Limb (tissue), 2 donors: Measurements from ENCODE around the gene OR51B4.
"Not testable (repeated sequence)": the region's sequence is repeated elsewhere in the genome, so short reads cannot be mapped to it uniquely, and the experiment has no call there.

ENCODE experiments used
- DNase-seq, 2 donors: peaks; one replicate each; pipeline ENCODE4 v3.0.0-alpha.2; 2016; ENCODE audit errors: extremely low spot score in 2 of 2

OR51B4 gene

DNA sequence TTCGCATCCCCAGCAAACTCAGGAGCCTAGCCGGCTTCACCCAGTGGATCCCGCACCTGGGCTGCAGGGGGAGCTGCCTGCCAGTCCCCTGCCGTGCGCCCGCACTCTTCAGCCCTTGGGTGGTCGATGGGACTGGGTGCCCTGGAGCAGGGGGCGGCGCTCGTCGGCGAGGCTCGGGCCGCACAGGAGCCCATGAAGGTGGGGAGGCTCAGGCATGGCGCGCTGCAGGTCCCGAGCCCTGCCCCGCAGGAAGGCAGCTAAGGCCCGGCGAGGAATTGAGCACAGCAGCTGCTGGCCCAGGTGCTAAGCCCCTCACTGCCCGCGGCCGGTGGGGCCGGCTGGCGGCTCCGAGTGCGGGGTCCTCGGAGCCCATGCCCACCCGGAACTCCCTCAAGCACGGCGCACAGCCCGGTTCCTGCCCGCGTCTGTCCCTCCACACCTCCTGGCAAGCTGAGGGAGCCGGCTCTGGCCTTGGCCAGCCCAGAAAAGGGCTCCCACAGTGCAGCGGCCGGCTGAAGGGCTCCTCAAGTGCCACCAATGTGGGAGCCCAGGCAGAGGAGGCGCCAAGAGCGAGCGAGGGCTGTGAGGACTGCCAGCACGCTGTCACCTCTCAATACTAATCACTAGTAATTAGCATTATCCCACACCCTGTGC is 7.3 kb downstream of the OR51B4 start:
- not testable (repeated sequence) for DNase-seq

DNA sequence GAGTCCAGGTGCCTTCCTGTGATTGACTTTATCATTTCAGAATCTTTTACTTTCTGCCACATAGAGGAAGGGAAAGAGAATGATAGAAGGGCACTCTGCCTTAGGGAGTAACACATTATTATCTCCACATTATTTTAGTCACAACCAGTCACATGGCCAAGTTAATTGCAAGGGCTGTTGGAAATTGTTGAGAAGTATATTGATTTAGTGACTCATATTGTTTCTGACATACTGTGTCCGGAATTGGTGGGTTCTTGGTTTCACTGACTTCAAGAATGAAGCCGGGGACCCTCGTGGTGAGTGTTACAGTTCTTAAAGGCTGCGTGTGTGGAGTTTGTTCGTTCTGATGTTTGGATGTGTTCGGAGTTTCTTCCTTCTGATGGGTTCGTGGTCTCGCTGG is 8.7 kb downstream of the OR51B4 start:
- no peak for DNase-seq

DNA sequence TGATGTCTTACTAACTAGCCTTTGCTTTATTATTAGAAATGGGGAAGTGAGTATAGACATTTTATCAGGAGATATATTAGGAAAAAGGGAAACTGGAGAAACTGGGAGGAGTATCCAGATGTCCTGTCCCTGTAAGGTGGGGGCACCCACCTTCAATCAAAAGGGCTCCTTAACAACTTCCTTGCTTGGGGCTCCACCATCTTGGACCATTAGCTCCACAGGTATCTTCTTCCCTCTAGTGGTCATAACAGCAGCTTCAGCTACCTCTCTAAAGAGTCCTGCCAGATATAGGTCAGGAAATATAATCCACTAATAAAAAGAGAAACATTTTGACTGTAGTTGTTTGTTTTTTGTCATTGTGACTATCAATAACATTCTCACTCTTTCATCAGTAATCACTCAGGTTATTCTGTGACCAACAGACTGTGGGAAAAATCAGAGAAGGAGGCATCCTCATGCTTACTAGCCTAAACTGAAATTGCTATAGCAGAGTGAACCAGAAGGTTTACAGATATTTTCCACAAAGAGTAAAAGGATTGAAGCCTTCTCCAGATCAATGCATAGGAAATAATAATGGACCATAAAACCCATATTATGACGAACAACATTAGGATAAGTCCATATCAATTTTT is 10.4 kb downstream of the OR51B4 start:
- no peak for DNase-seq

DNA sequence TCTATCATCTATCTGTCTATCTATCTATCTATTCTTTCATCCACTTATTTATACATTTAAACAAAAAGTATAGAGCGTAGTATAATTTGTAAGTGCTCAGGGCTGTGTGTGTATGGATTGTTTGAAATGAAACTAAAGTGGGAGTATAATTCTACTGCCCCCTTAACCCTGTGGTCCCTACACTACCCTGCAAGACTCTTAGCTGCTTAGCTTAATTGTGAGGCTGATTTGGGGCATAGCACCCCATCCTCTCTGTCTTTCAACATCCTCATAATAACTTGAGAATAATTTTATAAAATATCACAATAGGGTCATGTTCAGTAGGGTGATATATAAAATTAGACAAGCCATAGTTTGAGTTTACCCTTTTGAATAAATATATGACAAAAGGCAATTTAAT is 11.6 kb downstream of the OR51B4 start:
- no peak for DNase-seq

DNA sequence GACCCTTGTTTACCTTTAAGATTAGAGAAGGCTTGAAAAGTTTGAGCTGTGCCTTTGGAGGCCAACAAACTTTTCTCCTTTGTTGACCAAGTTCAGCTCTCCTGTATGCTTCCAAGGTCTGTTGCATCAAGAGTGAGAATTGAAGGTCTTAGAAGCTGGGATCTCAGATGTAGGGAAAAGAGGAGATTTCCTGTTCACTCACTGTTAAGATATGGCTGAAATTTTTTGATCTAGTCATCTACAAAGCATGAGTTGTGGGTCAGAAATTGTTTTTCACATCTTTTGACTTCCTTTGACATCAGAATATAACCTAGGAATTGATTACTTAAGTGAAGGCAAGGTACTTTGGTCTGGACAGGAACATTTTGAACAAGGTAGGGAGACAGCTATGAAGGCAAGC is 12.1 kb downstream of the OR51B4 start:
- no peak for DNase-seq

DNA sequence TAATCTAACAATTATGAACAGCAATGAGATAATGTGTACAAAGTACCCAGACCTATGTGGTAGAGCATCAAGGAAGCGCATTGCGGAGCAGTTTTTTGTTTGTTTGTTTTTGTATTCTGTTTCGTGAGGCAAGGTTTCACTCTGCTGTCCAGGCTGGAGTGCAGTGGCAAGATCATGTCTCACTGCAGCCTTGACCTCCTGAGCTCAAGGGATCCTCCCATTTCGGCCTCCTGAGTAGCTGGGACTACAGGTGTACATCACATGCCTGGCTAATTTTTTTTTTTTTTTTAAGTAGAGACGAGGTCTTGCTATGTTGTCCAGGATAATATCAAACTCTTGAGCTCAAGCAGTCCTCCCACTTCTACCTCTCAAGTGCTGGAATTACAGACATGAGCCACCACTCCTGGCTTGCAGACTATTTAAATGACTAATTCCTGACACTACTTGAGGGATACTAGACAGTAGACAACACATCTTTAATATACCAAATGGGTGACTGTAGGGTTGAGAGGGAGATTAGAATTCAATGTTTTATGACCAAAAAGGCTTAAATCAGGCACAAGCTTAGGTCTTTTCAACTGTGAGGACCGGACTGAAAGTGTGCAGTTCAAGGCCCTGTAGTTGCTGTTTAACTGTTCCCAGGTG is 12.7 kb downstream of the OR51B4 start:
- DNase-seq: no peak

DNA sequence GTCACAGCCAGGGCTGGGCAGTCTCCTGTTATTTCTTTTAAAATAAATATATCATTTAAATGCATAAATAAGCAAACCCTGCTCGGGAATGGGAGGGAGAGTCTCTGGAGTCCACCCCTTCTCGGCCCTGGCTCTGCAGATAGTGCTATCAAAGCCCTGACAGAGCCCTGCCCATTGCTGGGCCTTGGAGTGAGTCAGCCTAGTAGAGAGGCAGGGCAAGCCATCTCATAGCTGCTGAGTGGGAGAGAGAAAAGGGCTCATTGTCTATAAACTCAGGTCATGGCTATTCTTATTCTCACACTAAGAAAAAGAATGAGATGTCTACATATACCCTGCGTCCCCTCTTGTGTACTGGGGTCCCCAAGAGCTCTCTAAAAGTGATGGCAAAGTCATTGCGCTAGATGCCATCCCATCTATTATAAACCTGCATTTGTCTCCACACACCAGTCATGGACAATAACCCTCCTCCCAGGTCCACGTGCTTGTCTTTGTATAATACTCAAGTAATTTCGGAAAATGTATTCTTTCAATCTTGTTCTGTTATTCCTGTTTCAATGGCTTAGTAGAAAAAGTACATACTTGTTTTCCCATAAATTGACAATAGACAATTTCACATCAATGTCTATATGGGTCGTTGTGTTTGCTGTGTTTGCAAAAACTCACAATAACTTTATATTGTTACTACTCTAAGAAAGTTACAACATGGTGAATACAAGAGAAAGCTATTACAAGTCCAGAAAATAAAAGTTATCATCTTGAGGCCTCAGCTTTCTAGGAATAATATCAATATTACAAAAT is 13.4 kb downstream of the OR51B4 start:
- no peak for DNase-seq

DNA sequence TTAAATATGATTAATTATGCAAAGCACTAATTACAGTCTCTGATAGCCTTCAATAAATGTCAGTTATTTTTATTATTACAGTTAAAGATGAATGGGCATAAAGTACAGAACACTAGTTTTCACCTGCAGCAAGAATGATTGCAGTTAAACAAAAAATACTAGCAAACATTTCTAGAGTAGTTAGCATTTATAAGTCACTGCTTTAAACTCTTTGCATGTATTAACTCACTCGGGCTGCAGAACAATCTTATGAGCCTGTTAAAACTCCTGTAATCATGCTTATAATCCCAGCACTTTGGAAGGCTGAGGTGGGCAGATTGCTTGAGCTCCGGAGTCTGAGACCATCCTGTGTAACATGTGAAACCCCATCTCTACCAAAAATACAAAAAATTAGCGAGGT is 14.8 kb downstream of the OR51B4 start:
- no peak for DNase-seq

DNA sequence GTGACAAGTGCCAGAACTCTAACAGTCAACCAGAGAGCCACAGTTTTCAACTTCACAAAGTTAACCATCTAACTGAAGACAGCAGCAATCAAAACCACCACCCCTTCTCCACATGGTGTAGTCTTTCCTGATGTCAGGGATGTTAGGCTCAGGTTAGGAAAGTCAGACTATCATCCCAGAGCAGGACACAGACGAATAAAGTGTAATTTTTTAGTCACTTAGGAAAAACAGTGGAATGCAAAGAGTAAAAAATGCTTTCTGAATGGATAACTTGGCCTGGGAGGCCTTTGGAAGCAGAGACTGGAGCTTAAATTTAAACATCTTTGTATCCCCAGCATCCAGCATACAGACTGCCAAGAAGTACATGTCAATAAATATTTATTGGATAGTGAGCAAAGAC is 15.4 kb downstream of the OR51B4 start:
- DNase-seq: no peak

DNA sequence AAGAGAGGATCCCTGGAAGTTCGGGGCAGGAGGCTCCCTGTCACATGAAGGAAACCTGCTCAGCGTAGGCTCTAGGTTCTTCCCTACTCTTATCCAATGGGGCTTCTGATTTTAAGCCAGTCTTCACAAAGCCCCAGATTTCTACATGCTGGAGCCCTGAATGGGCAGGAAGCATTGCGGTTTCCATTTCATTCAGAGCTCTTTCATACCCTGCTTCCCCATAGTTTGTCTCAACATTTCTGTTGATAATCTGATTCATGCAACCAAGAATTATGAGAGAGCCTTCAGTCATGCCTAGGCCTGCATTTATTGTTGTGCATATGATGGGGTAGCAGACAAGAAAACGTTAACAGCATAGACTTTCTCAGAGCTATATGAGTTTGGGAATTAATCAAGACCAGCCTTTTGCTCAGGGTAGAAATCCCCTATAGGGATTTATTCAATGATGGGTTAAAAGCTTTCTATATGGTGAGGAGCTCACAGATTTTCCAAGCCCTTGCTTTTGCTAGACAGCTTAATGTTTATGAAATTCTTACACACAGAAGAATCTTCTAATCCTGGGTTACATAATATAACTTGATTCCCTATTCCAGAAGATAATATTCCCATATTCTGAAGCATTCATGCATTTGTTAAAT is 15.9 kb downstream of the OR51B4 start:
- DNase-seq: no peak

DNA sequence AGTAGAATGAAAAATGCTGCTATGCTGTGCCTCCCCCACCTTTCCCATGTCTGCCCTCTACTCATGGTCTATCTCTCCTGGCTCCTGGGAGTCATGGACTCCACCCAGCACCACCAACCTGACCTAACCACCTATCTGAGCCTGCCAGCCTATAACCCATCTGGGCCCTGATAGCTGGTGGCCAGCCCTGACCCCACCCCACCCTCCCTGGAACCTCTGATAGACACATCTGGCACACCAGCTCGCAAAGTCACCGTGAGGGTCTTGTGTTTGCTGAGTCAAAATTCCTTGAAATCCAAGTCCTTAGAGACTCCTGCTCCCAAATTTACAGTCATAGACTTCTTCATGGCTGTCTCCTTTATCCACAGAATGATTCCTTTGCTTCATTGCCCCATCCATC is 17.1 kb downstream of the OR51B4 start:
- DNase-seq: no peak

DNA sequence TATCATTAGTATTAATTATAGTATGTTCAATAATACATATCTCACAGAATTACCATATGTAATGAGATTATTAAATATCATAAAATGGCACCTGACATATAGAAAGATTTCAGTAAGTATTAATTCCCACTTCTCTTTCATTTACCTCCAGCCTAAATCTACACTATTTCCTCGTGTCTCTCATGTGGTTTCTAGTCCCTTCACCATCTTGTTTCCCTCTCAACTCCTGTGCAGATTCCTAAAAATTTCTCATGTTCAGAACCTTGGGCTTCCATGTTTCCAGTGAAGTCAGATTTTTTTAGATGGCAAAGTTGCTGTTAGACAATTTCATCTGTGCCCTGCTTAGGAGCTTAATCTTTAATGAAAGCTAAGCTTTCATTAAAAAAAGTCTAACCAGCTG is 17.9 kb downstream of the OR51B4 start:
- DNase-seq: no peak

DNA sequence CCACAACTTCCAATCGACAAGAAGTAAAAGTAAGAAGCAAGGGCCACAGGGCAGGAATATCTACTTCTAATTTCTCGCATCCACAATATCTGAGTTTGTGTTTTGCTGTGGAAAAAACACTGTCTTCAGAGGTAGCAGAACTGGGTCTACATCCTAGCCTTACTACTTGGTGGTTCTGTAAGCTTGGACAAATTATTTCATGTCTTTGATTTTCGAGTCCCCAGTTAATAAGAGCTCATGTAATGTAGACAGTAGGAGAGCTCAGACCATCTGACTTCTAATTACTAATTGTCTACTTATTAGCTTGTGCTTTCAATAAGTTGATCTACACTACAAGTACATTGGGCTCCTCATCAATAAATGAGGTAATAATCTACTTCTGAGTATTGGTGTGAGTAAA is 18.7 kb downstream of the OR51B4 start:
- DNase-seq: no peak

DNA sequence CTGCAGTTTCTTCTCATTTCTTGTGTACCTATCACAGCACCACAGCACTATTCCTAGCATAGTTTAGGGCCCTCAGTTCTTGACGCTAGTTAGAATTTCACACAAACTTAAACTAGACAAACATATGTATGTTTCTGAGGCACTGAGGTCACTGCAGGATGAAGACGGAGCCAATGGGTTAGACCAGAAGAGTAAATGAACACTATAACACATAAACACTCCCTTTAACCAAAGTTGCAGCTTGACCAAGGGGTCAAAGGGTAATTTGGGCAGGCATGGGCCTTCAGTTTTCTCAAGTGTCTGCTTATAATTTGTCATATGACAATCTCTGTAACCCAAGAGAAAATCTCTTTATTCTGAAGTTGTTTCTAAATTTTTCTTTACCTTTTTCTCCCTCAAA is 19.1 kb downstream of the OR51B4 start:
- no peak for DNase-seq

DNA sequence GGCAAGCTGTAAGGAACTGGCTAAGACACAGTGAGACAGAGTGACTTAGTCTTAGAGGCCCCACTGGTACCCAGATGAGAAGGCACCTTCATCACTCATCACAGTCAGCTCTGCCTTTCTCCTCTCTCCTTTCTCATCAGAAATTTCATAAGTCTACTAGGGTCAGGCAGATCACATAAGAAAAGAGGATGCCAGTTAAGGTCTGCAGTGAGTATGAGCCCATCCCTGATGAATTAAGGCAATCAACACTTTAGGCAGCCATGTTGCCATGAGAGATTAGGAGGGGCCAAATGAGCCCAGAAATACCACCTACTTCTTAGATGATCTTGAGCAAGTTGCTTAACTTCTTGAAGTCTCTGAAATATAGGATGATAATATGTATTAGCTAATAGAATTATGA is 20.1 kb downstream of the OR51B4 start:
- no peak for DNase-seq

DNA sequence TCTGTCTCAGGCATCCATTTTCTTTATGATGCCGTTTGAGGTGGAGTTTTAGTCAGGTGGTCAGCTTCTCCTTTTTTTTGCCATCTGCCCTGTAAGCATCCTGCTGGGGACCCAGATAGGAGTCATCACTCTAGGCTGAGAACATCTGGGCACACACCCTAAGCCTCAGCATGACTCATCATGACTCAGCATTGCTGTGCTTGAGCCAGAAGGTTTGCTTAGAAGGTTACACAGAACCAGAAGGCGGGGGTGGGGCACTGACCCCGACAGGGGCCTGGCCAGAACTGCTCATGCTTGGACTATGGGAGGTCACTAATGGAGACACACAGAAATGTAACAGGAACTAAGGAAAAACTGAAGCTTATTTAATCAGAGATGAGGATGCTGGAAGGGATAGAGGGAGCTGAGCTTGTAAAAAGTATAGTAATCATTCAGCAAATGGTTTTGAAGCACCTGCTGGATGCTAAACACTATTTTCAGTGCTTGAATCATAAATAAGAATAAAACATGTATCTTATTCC is 21.1 kb downstream of the OR51B4 start:
- peak in 1 of 2 donors; percentile 10 for DNase-seq

DNA sequence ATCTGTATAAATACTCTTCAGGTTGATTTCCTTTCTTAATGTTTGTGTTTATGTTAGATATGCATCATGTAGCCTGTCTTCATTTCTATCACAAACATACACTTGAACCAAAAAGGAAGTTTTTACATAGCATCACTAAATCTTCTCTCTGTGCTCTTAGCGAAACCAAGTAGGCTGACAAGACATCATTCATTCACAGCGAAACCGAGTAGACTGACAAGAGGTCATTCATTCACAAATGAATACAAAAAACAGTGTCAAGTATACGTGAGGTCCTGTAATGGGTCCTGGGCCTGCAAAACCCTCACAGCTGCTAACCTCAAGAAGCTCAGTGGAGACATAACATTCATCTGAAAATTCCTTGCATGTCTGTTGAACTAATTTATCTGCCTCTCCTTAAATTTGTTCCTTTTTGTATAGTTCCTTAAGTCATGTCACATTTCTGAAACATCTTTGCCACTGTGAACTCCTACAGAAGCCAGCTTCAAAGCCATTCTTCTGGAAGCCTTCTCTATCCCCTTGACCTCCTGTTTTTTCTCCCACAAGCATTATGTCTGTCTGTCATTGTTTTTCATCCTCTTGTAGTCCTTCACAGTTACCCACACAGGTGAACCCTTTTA is 22.2 kb downstream of the OR51B4 start:
- DNase-seq: no peak

DNA sequence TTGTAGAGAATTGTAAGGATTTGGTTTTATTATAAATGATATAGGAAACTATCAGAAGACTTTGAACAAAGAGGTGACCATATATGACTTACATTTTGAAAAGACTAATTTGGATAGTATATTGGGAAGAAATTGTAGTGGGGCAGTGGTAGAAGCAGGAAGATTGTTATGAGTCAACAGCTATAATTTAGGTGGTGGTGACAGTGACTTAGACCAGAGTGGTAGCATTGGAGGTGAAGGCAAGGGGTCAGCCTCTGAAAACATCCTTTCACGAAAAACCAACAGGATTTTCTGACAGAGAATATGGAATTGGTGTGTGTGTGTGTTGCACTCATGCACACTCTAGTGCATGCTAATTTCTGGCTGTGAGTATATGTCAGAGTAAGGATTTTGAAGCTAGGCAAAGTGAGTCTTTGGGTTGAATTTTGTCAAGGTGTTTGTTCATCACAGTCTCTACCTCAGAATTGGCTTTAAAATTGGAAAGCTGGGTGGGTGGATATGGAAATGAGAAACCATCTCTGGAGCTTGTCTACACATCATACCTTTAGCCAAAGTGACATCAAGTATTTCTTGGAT is 23.9 kb downstream of the OR51B4 start:
- no peak for DNase-seq

DNA sequence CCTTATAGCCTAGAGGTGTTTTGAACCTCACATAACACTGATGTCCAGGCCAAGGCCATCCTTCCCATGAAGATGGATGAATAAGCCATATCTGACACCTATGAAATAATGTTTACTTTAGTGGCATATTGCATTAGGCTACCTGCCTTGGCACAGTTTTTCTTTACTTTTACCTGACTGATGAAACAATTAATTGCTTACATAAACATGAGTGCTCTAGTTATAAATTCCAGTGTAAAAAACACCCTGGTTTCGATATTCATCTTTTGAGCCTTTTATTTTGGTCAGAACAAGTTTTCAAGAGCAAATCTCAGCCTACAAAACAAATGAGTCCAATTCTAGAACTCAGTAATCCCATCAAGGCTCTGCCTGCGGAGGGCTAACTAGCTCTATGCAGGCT is 25.0 kb downstream of the OR51B4 start:
- DNase-seq: no peak

DNA sequence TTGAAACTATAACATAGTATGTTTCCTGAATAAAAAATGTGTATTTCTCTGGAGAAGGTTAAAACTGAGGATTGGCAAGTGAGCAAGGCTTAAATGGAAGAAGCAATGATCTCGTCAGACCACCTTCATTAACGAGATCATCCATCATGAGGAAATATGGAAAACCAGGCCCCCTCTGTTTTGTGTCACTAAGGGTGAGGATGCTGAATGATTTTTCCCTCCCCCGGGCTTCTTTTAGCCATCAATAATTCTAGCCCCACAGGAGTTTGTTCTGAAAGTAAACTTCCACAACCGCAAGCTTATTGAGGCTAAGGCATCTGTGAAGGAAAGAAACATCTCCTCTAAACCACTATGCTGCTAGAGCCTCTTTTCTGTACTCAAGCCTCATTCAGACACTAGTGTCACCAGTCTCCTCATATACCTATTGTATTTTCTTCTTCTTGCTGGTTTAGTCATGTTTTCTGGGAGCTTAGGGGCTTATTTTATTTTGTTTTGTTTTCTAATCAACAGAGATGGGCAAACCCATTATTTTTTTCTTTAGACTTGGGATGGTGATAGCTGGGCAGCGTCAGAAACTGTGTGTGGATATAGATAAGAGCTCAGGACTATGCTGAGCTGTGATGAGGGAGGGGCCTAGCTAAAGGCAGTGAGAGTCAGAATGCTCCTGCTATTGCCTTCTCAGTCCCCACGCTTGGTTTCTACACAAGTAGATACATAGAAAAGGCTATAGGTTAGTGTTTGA is 26.2 kb downstream of the OR51B4 start:
- no peak for DNase-seq
